ENCODE data around the gene LENG1.
A peak's percentile ranks its signal among the peaks of the same experiment; 100 is the strongest.

The LENG1 gene

DNA sequence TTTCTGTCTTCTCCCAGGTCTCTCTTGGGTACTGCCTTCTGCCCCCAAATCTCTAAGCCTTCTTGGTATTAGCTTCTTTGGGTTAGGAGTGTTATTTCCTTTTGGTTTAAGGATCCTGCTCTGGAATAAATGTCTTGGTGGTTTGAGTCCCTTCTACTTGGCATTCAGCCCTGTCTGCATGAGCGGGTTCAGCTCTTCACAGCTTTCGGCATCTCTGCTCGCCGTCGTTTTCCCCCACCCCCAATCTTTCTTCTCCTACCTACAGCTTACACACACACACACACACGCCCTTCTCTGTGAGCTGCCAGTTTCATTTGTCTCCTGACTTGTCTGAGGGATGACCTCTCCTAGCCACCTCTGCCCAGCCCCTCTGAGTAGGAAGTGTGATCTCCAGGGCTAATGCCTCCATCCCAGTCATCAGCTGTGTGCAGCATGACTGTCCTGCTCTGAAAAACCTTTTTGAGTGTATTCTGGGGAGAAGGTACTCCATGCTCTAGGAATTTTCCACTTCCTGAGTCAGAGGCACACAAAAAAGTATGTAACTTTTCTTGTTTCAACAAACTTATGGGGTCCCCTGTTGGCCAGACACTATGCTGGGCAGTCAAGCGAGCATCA lies 17.2 kb downstream of the LENG1 start:
- no peak for DNase-seq (ENCODE audit: low read depth in 1 of 2, low spot score in 1 of 2)
- Histone ChIP-seq H3K4me3 (replicated peaks; ENCODE audit: insufficient read depth, low read length) (no peak overlapping the region), H3K27ac (replicated peaks) (no peak overlapping the region), H3K27me3 (ENCODE audit: insufficient read depth, poor library complexity, severe bottlenecking) (no peaks in the 10 kb centered on the region)
- TF ChIP-seq, protein P1, sequence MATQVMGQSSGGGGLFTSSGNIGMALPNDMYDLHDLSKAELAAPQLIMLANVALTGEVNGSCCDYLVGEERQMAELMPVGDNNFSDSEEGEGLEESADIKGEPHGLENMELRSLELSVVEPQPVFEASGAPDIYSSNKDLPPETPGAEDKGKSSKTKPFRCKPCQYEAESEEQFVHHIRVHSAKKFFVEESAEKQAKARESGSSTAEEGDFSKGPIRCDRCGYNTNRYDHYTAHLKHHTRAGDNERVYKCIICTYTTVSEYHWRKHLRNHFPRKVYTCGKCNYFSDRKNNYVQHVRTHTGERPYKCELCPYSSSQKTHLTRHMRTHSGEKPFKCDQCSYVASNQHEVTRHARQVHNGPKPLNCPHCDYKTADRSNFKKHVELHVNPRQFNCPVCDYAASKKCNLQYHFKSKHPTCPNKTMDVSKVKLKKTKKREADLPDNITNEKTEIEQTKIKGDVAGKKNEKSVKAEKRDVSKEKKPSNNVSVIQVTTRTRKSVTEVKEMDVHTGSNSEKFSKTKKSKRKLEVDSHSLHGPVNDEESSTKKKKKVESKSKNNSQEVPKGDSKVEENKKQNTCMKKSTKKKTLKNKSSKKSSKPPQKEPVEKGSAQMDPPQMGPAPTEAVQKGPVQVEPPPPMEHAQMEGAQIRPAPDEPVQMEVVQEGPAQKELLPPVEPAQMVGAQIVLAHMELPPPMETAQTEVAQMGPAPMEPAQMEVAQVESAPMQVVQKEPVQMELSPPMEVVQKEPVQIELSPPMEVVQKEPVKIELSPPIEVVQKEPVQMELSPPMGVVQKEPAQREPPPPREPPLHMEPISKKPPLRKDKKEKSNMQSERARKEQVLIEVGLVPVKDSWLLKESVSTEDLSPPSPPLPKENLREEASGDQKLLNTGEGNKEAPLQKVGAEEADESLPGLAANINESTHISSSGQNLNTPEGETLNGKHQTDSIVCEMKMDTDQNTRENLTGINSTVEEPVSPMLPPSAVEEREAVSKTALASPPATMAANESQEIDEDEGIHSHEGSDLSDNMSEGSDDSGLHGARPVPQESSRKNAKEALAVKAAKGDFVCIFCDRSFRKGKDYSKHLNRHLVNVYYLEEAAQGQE (IDR thresholded peaks at IDR 0.05; ENCODE audit: insufficient replicate concordance, low read depth), result no peak
- TF ChIP-seq POLR2AphosphoS5 (IDR thresholded peaks at IDR 0.05; ENCODE audit: low read depth), result no peak

GRCh38 chr19:54141356-54141755 lies 18.2 kb downstream of the LENG1 start:
- Histone ChIP-seq H3K27me3 (ENCODE audit: insufficient read depth, poor library complexity, severe bottlenecking) (no peaks in the 10 kb centered on the region), H3K4me3 (replicated peaks; ENCODE audit: insufficient read depth, low read length) (no peak overlapping the region), H3K27ac (replicated peaks) (no peak overlapping the region)
- no peak for DNase-seq (ENCODE audit: low read depth in 1 of 2, low spot score in 1 of 2)
- TF ChIP-seq SPI1 (IDR thresholded peaks at IDR 0.05; ENCODE audit: borderline replicate concordance, low read depth), result no peak
- no peak for TF ChIP-seq GABPA (IDR thresholded peaks at IDR 0.05; ENCODE audit: low read depth)
- TF ChIP-seq POLR2AphosphoS5 (IDR thresholded peaks at IDR 0.05; ENCODE audit: low read depth), result no peak
- TF ChIP-seq, protein P2, sequence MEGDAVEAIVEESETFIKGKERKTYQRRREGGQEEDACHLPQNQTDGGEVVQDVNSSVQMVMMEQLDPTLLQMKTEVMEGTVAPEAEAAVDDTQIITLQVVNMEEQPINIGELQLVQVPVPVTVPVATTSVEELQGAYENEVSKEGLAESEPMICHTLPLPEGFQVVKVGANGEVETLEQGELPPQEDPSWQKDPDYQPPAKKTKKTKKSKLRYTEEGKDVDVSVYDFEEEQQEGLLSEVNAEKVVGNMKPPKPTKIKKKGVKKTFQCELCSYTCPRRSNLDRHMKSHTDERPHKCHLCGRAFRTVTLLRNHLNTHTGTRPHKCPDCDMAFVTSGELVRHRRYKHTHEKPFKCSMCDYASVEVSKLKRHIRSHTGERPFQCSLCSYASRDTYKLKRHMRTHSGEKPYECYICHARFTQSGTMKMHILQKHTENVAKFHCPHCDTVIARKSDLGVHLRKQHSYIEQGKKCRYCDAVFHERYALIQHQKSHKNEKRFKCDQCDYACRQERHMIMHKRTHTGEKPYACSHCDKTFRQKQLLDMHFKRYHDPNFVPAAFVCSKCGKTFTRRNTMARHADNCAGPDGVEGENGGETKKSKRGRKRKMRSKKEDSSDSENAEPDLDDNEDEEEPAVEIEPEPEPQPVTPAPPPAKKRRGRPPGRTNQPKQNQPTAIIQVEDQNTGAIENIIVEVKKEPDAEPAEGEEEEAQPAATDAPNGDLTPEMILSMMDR (IDR thresholded peaks at IDR 0.05; ENCODE audit: insufficient read depth, low read length), result no peak
- TF ChIP-seq, protein P1 (IDR thresholded peaks at IDR 0.05; ENCODE audit: insufficient replicate concordance, low read depth), result no peak

DNA sequence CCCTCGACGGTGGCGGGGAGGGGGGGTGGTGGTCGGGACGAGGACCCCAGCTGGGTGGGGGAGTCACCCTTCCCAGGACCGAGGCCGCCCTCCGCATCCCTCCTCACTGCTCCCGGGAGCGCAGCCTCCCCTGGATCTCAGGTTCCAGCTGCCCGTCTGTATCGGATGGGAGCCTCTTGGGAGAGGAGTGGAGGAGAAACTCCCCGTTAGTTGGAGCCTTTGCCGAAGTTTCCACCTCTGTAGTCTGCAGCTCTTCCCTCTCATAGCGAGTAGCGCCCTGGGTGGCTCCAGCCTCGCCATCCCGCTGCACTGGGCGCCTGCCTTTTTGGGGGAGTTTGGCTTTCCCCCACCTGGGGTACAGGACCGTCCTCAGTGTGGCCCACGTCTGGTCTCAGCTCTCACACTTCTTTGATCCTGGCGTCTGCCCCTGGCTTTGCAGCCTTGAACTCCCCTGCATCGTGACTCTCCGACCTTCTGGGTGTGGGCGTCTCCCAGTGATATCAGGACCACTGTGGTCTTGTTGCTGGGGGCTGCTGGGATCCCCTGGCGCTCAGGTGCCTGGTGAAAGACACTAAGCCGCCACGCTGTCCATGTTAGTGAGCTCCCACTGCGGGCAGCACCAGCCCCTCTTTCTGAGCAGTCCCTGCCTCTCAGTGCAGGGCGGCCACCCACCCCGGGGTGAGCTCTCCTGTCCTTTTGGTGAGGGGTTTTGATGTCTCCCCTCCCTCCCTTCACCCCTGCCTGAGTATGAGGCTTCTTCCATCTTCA lies 20.8 kb downstream of the LENG1 start:
- Histone ChIP-seq H3K27ac (replicated peaks) (no peak overlapping the region), H3K4me3 (replicated peaks; ENCODE audit: insufficient read depth, low read length) (peak overlapping the region; percentile 78), H3K27me3 (ENCODE audit: insufficient read depth, poor library complexity, severe bottlenecking) (no peaks in the 10 kb centered on the region)
- no peak for TF ChIP-seq SPI1 (IDR thresholded peaks at IDR 0.05; ENCODE audit: borderline replicate concordance, low read depth)
- TF ChIP-seq GABPA (IDR thresholded peaks at IDR 0.05; ENCODE audit: low read depth), result no peak
- TF ChIP-seq POLR2AphosphoS5 (IDR thresholded peaks at IDR 0.05; ENCODE audit: low read depth), result no peak
- TF ChIP-seq, protein P1 (IDR thresholded peaks at IDR 0.05; ENCODE audit: insufficient replicate concordance, low read depth), result no peak
- TF ChIP-seq, protein P2 (IDR thresholded peaks at IDR 0.05; ENCODE audit: insufficient read depth, low read length), result no peak
- DNase-seq (ENCODE audit: low read depth in 1 of 2, low spot score in 1 of 2), result no peak

All from HL-60 (cell line).